ENCODE data around the gene MRNIP. TPM values are rescaled to one million over a fixed set of nuclear protein-coding genes. Genes with fewer than 3 reads are reported as not detected.

The MRNIP gene
- polyA plus RNA-seq, 1 donor (not counting 4 experiments of a cell fraction or from before 2014, with no cell fraction given), result 14.9 TPM

DNA sequence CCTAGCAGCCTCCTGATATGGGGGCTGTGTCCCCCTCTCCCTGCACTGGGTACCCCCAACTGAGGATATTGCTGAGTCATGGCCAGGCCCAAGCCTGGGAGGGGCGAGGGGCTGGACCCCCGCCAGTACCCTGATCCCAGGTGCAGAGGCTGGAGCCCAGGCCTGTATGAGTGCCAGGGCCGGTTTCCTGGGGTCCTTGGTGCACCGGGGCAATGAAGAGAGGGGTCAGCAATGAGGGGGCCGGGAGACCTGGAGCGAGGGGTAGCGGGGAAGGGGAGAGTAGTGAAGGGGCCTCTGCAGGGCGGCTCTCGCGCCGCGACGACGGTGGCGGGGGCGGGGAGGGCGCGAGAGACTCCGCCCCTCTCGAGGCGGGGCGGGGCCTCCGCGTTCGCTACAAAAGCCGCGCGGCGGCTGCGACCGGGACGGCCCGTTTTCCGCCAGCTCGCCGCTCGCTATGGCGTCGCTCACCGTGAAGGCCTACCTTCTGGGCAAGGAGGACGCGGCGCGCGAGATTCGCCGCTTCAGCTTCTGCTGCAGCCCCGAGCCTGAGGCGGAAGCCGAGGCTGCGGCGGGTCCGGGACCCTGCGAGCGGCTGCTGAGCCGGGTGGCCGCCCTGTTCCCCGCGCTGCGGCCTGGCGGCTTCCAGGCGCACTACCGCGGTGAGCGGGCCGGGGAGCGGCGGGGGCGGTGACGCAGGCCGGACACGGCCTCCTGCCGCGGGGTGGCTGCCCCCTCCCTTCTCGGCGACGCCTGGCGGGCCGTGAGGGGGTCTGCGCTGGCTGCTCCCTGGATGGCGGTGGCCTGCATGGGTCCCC, 37.9 kb downstream of the MRNIP start, which contains the start of gene SQSTM1:
SQSTM1 (plus strand) TSS at position 423 of the 815 bp plus-strand sequence; CDS start at position 455, 32 bp downstream.
- no peak for FAIRE-seq
- Histone ChIP-seq H3K9me3 (ENCODE audit: control insufficient read depth, low read depth, low read length) (no peaks in the 10 kb centered on the region), H3K9ac (ENCODE audit: control insufficient read depth, extremely low read depth, insufficient read depth, low read length) (peak within 1 kb of the TSS; percentile 93), H3K4me3 (ENCODE audit: control insufficient read depth in 2 of 3, extremely low read depth in 1 of 3, insufficient read depth in 2 of 3, low read depth in 1 of 3, low read length in 3 of 3) (peak within 1 kb of the TSS; percentile 66 to 84 (median 70)), H4K20me1 (ENCODE audit: control insufficient read depth, extremely low read depth, insufficient read depth, low read length) (peaks cover 19% of the 10 kb centered on the region), H3K36me3 (ENCODE audit: control insufficient read depth in 2 of 2, extremely low read depth in 1 of 2, insufficient read depth in 2 of 2, low read length in 2 of 2) (peaks cover 24 to 26% of the 10 kb centered on the region in 2 experiments), H2AFZ (ENCODE audit: control insufficient read depth, low read length) (peak within 1 kb of the TSS; percentile 26), H3K27ac (ENCODE audit: control insufficient read depth, insufficient read depth, low read length) (peak within 1 kb of the TSS; percentile 87), H3K4me2 (ENCODE audit: control insufficient read depth, extremely low read depth, insufficient read depth, low read depth, low read length) (peak within 1 kb of the TSS; percentile 88), H3K27me3 (ENCODE audit: control insufficient read depth, extremely low read depth, insufficient read depth, low read length) (no peaks in the 10 kb centered on the region), H3K9me1 (ENCODE audit: control insufficient read depth, extremely low read depth, insufficient read depth, low read length) (no peaks in the 10 kb centered on the region), H3K79me2 (ENCODE audit: control insufficient read depth, insufficient read depth, low read length) (peaks cover 23% of the 10 kb centered on the region), H3K4me1 (ENCODE audit: control insufficient read depth, extremely low read depth, insufficient read depth, low read length) (peaks cover 32% of the 10 kb centered on the region)
- TF ChIP-seq, protein P1, sequence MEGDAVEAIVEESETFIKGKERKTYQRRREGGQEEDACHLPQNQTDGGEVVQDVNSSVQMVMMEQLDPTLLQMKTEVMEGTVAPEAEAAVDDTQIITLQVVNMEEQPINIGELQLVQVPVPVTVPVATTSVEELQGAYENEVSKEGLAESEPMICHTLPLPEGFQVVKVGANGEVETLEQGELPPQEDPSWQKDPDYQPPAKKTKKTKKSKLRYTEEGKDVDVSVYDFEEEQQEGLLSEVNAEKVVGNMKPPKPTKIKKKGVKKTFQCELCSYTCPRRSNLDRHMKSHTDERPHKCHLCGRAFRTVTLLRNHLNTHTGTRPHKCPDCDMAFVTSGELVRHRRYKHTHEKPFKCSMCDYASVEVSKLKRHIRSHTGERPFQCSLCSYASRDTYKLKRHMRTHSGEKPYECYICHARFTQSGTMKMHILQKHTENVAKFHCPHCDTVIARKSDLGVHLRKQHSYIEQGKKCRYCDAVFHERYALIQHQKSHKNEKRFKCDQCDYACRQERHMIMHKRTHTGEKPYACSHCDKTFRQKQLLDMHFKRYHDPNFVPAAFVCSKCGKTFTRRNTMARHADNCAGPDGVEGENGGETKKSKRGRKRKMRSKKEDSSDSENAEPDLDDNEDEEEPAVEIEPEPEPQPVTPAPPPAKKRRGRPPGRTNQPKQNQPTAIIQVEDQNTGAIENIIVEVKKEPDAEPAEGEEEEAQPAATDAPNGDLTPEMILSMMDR (optimal IDR thresholded peaks at IDR 0.05 in 1 of 3, IDR thresholded peaks at IDR 0.05 in 1 of 3, conservative IDR thresholded peaks at IDR 0.05 in 1 of 3; ENCODE audit: extremely low read depth in 1 of 3, insufficient read depth in 2 of 3, low read length in 3 of 3), result peak in 1 of 3 experiments; percentile 3
- TF ChIP-seq EZH2 (IDR thresholded peaks at IDR 0.05; ENCODE audit: low read length), result no peak
- DNase-seq (ENCODE audit: low read depth, low spot score), result no peak
- dilution Hi-C loops (cut with MboI; ENCODE audit: extremely low pct_ligation_motif_present, low sequenced_read_pairs), result no loop called here

DNA sequence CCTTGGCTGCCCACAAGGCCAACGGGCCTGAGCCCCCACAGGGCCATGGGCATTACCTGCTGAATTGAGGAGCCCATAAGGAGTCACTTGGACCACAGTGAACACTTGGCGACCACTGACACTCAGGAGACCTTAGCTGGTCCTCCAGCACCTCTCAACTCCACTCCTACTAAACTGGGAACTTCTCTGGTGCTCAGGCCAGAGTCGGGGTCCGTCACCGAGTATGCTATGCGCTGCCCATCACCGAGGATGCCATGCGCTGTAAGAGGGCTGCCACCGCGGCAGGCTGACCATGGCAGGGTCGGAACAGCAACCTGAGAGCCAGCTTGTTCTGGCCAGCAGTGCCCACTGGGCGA, 38.5 kb downstream of the MRNIP start:
- no peak for FAIRE-seq
- no peak for DNase-seq (ENCODE audit: low read depth, low spot score)
- Histone ChIP-seq H3K9me3 (ENCODE audit: control insufficient read depth, low read depth, low read length) (no peaks in the 10 kb centered on the region), H2AFZ (ENCODE audit: control insufficient read depth, low read length) (no peak overlapping the region), H3K4me3 (ENCODE audit: control insufficient read depth in 2 of 3, extremely low read depth in 1 of 3, insufficient read depth in 2 of 3, low read depth in 1 of 3, low read length in 3 of 3) (peak overlapping the region in 1 of 3 experiments; percentile 70), H3K9ac (ENCODE audit: control insufficient read depth, extremely low read depth, insufficient read depth, low read length) (peak overlapping the region; percentile 93), H3K27ac (ENCODE audit: control insufficient read depth, insufficient read depth, low read length) (peak overlapping the region; percentile 87), H3K4me1 (ENCODE audit: control insufficient read depth, extremely low read depth, insufficient read depth, low read length) (peaks cover 32% of the 10 kb centered on the region), H3K36me3 (ENCODE audit: control insufficient read depth in 2 of 2, extremely low read depth in 1 of 2, insufficient read depth in 2 of 2, low read length in 2 of 2) (peaks cover 22% of the 10 kb centered on the region in 2 experiments), H3K4me2 (ENCODE audit: control insufficient read depth, extremely low read depth, insufficient read depth, low read depth, low read length) (peak overlapping the region; percentile 88), H3K9me1 (ENCODE audit: control insufficient read depth, extremely low read depth, insufficient read depth, low read length) (no peaks in the 10 kb centered on the region), H3K79me2 (ENCODE audit: control insufficient read depth, insufficient read depth, low read length) (peaks cover 23% of the 10 kb centered on the region), H3K27me3 (ENCODE audit: control insufficient read depth, extremely low read depth, insufficient read depth, low read length) (no peaks in the 10 kb centered on the region), H4K20me1 (ENCODE audit: control insufficient read depth, extremely low read depth, insufficient read depth, low read length) (peaks cover 19% of the 10 kb centered on the region)
- TF ChIP-seq, protein P1 (optimal IDR thresholded peaks at IDR 0.05 in 1 of 3, IDR thresholded peaks at IDR 0.05 in 1 of 3, conservative IDR thresholded peaks at IDR 0.05 in 1 of 3; ENCODE audit: extremely low read depth in 1 of 3, insufficient read depth in 2 of 3, low read length in 3 of 3), result no peak
- TF ChIP-seq EZH2 (IDR thresholded peaks at IDR 0.05; ENCODE audit: low read length), result no peak
- dilution Hi-C loops (cut with MboI; ENCODE audit: extremely low pct_ligation_motif_present, low sequenced_read_pairs), result no loop called here
